Measurements from ENCODE around the gene ANKFN1. TPM values are rescaled to one million over a fixed set of nuclear protein-coding genes. Genes with fewer than 3 reads are reported as not detected.
A peak's percentile ranks its signal among the peaks of the same experiment; 100 is the strongest.

Gene ANKFN1
- total RNA-seq, 1 donor from 2014 or later: 1.6 TPM

GRCh38 chr17:56465886-56466285 lies 312.6 kb downstream of the ANKFN1 start:
- no peak for ATAC-seq
- no peak for DNase-seq (ENCODE audit: low spot score)
- intact Hi-C loops (cut with DNase I): no loop called here

GRCh38 chr17:56468840-56469239 lies 315.6 kb downstream of the ANKFN1 start:
- intact Hi-C loops (cut with DNase I): no loop called here
- ATAC-seq: no peak
- DNase-seq (ENCODE audit: low spot score): no peak

GRCh38 chr17:56471696-56472095 lies 318.4 kb downstream of the ANKFN1 start:
- intact Hi-C loops (cut with DNase I): no loop called here
- DNase-seq (ENCODE audit: low spot score): no peak
- no peak for ATAC-seq

GRCh38 chr17:56475116-56475515 lies 321.8 kb downstream of the ANKFN1 start:
- no peak for ATAC-seq
- DNase-seq (ENCODE audit: low spot score): no peak
- intact Hi-C loops (cut with DNase I): no loop called here

- ATAC-seq: no peak
- no peak for DNase-seq (ENCODE audit: low spot score)
- intact Hi-C loops (cut with DNase I): no loop called here
These were observed 325.7 kb downstream of the ANKFN1 start for GRCh38 chr17:56478836-56479447.

GRCh38 chr17:56480501-56480900 lies 327.2 kb downstream of the ANKFN1 start:
- intact Hi-C loops (cut with DNase I): no loop called here
- DNase-seq (ENCODE audit: low spot score) (no peak), ATAC-seq (no peak)

DNA sequence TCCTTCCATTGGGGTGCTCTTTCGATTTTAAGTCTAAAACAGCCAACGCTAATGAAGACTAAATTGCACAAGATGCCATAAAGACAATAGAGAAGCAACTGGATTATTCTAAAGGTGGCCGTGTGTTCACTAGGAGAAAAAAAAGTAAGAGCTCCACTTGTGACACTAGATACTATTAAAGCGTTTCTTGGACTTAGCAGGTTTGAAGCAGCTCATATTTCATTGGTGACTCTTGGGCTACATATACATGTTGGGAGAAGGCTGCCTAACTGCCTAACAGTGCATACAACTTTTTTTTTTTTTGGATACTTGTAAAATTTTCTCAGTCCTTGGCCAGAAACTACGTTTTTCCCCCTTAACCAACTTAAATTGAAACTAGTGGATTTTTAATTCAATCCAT lies 328.4 kb downstream of the ANKFN1 start:
- intact Hi-C loops (cut with DNase I): no loop called here
- ATAC-seq: no peak

DNA sequence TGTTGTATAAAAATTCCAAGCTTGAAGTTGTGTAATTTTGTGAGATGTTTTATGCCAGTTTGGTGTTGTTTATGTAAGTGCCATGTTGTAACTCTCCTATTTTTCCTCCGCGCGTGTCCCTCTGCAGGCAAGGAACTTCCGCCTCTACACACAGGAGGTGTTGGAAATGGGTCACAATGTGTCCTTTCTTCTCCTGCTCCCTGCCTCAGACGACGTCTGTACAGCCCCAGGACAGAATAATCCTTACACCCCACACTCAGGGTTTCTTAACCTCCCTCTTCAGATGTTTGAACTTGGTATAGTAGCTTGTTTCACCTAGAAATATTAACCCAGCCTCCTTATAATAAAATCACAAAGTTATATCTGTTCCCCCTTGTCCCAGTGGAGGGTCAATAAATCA lies 329.0 kb downstream of the ANKFN1 start:
- no peak for ATAC-seq
- intact Hi-C loops (cut with DNase I): no loop called here
- DNase-seq (ENCODE audit: low spot score): no peak

More for the DNA sequence above, 328.4 kb downstream of the ANKFN1 start:
- no peak for DNase-seq (ENCODE audit: low spot score)

GRCh38 chr17:56486732-56487131 lies 333.5 kb downstream of the ANKFN1 start:
- no peak for ATAC-seq
- DNase-seq (ENCODE audit: low spot score): no peak
- intact Hi-C loops (cut with DNase I): no loop called here

- DNase-seq (ENCODE audit: low spot score) (no peak), ATAC-seq (no peak)
- intact Hi-C loops (cut with DNase I): loop anchor here (2.0 kb wide), 1 partner anchor 234 kb away; no protein-coding TSS in a partner anchor
These were observed 335.5 kb downstream of the ANKFN1 start for GRCh38 chr17:56488800-56489199.

DNA sequence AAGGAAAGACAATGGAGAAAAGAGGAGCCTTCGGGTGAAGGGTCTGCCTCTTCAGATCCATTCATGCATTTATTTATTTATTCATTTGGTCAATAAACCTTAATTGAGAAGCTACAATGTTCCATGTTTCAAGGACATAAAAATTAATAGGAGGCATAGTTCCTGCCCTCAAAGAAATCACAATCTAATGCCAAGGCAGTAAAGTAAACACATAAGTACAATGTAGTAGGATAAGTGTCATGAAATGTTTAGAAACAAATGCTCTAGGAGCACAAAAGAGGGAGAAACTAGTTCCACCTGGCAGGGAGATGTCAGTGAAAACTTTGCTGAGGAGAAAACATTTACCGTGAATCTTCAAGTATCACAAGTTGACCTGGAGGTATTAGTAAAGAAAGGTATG lies 336.7 kb downstream of the ANKFN1 start:
- no peak for DNase-seq (ENCODE audit: low spot score)
- intact Hi-C loops (cut with DNase I): loop anchor here (2.0 kb wide), 1 partner anchor 233 kb away; no protein-coding TSS in a partner anchor
- ATAC-seq: no peak

GRCh38 chr17:56495556-56495955 lies 342.3 kb downstream of the ANKFN1 start:
- intact Hi-C loops (cut with DNase I): no loop called here
- DNase-seq (ENCODE audit: low spot score): no peak
- no peak for ATAC-seq

GRCh38 chr17:56497132-56497531 lies 343.9 kb downstream of the ANKFN1 start:
- ATAC-seq (no peak), DNase-seq (ENCODE audit: low spot score) (no peak)
- intact Hi-C loops (cut with DNase I): no loop called here

DNA sequence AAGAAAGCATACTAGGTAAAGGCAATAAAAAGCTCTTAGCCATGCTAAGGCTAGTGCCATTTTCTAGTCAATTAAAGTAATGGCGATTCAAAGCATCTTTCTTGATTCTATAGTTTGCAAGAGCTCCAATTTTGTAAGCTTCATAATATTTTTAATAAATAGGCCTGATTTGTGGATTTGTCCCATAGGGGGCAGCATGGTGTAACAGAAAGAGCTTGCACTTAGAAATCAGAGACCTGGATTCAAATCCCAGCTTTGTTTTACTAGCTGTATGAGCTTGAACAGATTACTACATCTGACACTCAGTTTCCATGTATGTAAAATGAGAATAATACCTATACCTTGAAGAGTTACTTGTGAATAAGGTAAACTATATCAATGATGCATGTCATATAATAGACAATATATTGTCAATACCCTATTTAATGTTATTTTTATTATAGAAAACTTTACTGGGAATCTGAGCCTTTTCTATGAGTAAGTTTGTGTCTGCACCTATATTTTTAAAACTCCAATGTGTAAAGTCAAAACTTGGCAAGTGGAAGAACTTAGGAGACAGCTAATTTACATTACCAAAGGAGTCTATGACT lies 346.6 kb downstream of the ANKFN1 start:
- ATAC-seq (no peak), DNase-seq (ENCODE audit: low spot score) (no peak)
- intact Hi-C loops (cut with DNase I): no loop called here

- ATAC-seq: peak; percentile 79
- intact Hi-C loops (cut with DNase I): no loop called here
- DNase-seq (ENCODE audit: low spot score): no peak
These were observed 348.9 kb downstream of the ANKFN1 start for GRCh38 chr17:56502120-56502654.

GRCh38 chr17:56505154-56505756 lies 352.0 kb downstream of the ANKFN1 start:
- ATAC-seq (no peak), DNase-seq (ENCODE audit: low spot score) (no peak)
- intact Hi-C loops (cut with DNase I): no loop called here

DNA sequence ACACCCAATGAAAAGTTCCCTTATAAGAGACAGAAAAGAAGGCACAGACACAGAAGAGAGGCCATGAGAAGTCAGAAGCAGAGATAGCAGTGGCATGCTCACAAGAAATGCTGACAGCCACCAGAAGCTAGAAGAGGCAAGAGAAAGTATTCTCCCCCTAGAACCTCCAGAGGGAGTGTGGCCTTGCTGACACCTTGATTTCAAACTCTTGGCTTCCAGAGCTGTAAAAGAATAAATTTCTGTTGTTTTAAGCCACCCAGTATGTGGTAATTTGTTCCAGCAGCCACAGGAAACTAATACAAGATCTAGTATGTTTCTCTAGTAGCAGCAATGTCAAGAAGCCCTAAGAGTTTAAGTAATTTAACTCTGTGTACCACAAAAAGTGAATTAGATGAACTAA lies 353.1 kb downstream of the ANKFN1 start:
- intact Hi-C loops (cut with DNase I): no loop called here
- DNase-seq (ENCODE audit: low spot score): no peak
- ATAC-seq: no peak

- ATAC-seq: no peak
- no peak for DNase-seq (ENCODE audit: low spot score)
- intact Hi-C loops (cut with DNase I): no loop called here
These were observed 357.5 kb downstream of the ANKFN1 start for GRCh38 chr17:56510554-56511342.

DNA sequence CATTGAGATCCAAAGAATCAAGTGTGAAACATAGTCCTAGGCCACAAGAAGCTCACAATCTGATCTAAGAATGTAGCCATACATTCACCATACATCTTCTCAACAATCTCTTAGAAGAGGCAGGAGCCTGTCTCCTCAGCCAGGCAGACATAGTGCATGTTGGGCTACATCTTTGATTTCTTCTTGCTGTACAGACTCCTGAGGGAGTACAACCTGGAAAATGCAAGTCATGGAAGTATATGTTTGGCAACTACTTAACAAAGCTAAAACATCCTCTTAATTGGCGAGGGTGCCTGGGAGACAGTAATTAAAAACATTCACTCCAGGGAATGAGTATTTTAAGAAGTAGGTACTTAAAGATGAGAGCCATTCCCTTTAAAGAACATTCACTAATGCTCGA lies 361.0 kb downstream of the ANKFN1 start:
- intact Hi-C loops (cut with DNase I): no loop called here
- no peak for ATAC-seq
- DNase-seq (ENCODE audit: low spot score): no peak

GRCh38 chr17:56514899-56515298 lies 361.6 kb downstream of the ANKFN1 start:
- intact Hi-C loops (cut with DNase I): no loop called here
- ATAC-seq: no peak
- DNase-seq (ENCODE audit: low spot score): no peak
